LoVo (cell line): ENCODE data around the gene SRBD1.

Experiments used
- DNase-seq: peaks from one replicate; pipeline ENCODE4 v3.0.0-alpha.2; 2016; ENCODE audit warnings: low spot score

Gene SRBD1

GRCh38 chr2:45418532-45418931, 192.5 kb downstream of the SRBD1 start:
- no peak for DNase-seq

GRCh38 chr2:45415534-45416123, 195.4 kb downstream of the SRBD1 start:
- no peak for DNase-seq

- DNase-seq = no peak
These were observed 198.2 kb downstream of the SRBD1 start for GRCh38 chr2:45412754-45413379.

DNA sequence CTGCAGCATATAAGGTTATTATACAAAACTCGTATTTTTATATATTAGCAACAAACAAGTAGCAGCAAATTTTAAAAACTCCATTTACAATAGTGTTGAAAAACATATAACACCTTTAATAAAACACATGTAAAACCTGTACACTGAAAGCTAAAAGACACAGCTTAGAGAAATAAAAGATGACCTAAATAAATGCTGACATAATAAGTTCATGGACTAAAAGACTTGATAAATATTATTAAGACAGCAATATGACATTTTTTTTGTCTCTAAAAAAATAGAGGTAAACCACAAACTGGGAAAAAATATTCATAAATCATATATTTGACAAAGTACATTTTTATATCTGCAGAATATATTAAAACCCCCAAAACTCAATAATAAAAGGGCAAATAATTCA, 201.4 kb downstream of the SRBD1 start:
- no peak for DNase-seq

GRCh38 chr2:45406621-45407020, 204.4 kb downstream of the SRBD1 start:
- no peak for DNase-seq

DNA sequence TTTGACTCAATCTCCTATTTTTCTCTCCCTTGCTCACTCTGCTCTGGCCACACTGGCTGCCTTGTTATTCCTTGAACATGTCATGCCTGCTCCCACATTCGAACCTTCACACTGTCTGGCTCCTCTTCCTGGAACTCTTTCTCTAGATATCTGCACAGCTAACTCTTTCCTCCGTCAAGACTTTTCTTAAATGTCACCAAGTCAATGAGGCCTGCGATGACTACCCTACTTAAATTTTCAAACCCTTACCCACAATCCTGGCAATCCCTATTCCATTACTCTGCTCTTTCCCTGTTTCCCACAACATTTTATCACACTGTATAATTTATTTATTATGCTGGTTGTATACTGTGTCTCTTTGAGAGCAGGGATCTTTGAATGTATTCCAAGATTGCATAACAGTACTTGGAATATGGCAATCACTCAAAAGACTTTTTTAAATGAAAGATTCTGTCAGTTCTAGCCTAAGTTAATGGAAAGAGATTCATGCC, 206.2 kb downstream of the SRBD1 start:
- DNase-seq = no peak

DNA sequence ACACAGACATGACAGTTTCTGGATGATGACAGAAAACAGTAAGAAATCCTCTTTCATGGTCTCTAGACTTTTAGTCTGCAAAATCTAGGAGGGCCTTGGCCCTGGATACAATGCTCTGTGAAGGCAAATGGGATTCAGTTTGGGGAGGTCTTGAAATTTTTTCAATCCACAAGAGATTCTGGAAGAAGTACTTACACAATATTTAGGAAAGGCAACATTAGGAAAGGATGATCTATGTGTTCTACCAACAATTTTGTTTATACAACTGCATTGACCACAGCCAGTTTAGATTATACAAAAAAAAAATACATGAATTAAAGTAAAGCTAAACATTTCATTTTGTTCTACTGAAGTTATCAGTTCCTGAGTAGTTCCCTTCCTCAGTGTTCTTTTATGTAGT, 208.0 kb downstream of the SRBD1 start:
- DNase-seq = no peak

GRCh38 chr2:45401431-45401922, 209.6 kb downstream of the SRBD1 start:
- no peak for DNase-seq

GRCh38 chr2:45399040-45399784, 211.9 kb downstream of the SRBD1 start:
- no peak for DNase-seq

- no peak for DNase-seq
These were observed 213.8 kb downstream of the SRBD1 start for GRCh38 chr2:45397292-45397691.

DNA sequence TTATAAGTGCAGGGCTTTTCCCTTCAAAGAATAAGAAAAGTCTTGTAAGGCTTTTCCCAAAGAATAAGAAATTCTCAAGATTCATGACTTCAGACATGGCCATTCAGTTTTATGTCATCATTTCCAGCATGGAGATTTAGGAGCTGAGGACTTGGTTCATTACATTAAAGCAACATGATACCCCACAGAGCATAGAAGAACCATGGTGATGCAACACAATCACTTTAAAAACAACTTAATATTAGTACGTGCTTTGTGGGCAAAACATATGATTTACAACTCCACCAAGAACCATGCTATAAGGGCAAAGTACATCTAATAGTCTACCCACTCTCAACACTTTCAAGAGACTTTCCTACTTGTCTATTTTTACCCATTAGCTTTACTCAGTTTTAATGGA, 214.4 kb downstream of the SRBD1 start:
- no peak for DNase-seq

DNA sequence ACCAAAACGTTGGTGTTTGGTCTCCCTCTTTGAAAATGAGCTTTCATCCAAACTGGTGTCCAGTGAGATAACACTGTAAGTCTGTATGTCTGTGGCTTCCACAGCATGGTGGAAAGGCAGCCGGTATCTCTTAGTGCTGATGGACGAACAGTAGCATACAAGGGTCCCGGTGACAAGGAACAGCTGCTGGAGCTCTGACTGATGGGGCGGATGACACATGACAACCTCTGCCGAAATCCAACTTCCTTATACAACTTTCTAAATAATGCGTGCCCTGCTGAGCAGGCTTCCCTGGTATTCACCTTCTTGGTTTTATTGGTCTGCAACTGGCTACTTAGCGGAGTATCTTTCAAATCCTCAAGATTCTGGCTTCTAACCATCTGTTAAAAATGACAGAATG, 216.2 kb downstream of the SRBD1 start:
- DNase-seq = no peak

GRCh38 chr2:45394216-45394615, 216.9 kb downstream of the SRBD1 start:
- DNase-seq = no peak

GRCh38 chr2:45391866-45392265, 219.2 kb downstream of the SRBD1 start:
- DNase-seq = no peak

DNA sequence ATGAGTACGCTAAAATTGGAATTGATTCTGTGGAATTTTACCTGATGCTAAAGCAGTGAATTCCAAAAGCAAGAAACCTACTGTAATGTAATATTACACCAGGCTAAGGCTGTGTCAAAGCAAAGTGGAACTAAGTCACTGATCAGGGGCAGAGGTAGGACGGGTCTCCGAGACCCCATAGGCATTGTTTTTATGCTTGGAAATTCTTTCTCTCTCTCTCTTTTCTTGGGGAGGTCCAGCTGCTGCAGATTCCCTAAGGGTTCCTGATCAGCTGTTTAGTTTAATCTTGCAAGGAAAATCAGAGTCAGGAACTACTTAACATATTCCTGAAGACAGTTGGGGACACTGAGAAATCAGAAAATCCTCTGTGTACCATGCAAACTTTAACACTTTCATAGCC, 220.2 kb downstream of the SRBD1 start:
- DNase-seq = no peak

- DNase-seq = no peak
These were observed 220.6 kb downstream of the SRBD1 start for GRCh38 chr2:45390441-45390840.

DNA sequence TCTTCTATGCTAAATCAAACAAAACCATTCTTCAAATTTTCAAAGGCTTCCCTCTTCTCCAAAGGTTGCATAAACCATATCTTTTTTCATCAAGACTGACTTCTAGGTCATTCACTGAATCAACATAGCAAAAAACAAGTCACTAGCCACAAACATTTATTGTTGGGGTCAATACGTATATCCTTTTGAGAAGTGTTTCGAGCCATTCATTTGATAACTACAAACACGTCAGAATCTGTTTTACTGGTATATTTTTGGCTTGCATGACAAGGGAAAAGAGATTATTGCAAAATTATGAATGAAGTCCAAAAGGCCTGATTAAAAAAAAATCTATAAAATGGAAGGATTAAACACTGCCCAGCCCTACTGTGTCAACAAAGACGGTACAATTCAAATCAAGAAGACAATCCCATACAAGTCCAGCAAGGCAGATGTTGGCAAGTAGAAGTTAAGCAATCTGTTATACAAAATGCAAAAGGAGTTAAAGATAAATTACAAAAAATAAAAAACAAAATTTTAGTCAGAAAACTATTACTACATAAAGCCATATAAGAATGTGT, 222.4 kb downstream of the SRBD1 start:
- peak; percentile 7 for DNase-seq

- no peak for DNase-seq
These were observed 228.3 kb downstream of the SRBD1 start for GRCh38 chr2:45382744-45383143.

- DNase-seq = peak; percentile 51
These were observed 230.8 kb downstream of the SRBD1 start for GRCh38 chr2:45380131-45380836.

- no peak for DNase-seq
These were observed 231.5 kb downstream of the SRBD1 start for GRCh38 chr2:45379399-45380087.

GRCh38 chr2:45373534-45373933, 237.5 kb downstream of the SRBD1 start:
- DNase-seq = no peak

GRCh38 chr2:45370369-45370768, 240.7 kb downstream of the SRBD1 start:
- no peak for DNase-seq
